Activated naive CD4-positive, alpha-beta T cell (primary cell): ENCODE results near the gene PPP1R9B.

Experiments
- DNase-seq, 4 experiments: peaks; one replicate each; lab custom pipeline; 2025; lab: John Stamatoyannopoulos, UW

PPP1R9B gene

GRCh38 chr17:50172130-50172529 lies 21.7 kb upstream of the PPP1R9B start:
- DNase-seq = no peak

DNA sequence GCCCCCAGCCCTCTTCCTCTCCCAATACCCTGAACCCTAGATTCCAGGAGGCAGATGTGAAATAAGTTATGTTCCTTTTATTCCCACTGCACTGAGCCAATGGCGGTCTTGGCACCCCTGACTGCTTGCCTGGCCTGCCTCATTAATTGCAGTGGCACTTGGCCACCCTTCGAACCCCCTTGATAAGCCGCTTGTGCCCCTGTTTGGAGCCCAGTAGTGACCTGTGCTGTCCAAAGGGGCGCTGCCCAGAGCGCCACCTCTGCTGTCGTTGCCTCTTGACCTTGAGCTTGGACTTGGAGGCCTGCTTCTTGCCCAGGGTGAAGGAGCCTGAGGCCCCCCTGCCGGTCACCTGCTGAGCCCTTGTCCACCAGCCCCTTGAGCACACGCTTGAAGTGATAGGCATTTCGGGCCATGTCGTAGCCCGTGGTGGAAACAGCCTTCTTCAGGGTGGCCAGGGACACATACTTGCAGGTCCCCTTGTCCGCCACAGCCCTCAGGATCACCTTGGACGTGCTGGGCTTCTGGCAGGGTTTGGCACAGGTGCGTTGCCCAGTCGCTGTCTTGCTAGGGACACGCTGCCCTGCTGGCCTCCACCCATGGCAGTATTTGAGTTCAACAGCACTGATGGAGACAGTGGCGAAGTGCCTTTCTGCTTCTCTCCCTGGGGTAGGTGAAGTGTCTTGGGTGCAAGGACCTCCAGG lies 21.0 kb upstream of the PPP1R9B start:
- DNase-seq = no peak

- DNase-seq = no peak
These were observed 20.3 kb upstream of the PPP1R9B start for GRCh38 chr17:50170662-50171370.

- no peak for DNase-seq
These were observed 19.5 kb upstream of the PPP1R9B start for GRCh38 chr17:50169881-50170459.

DNA sequence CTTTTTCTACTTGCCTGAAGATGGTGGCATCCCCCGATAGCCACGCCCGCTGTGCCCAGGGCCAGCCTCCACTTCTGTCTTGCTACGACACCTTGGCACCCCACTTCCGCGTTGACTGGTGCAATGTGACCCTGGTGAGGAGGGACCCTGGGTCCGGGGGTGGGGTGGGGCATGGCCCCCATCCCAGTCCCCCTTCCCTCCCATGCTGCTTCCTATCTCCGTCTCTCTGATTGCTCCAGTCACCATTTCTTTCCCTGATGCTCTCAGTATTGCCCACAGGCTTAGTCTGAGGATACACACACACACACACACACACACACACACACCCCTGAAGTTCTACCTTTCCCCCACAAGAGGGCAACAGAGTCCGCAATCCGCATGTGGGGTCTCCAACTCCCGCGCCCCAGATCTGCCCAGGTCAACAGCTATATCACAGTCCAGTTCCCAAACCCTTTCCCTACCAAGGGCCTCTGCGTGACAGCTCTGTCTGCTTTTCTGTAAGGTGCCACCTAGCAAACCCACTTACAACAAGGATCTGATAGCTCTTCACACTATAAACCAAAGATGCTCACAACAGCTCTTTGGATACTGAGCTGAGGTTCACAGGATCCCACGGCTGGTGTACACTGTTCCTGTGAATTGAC lies 18.8 kb upstream of the PPP1R9B start:
- peak in 1 of 4 experiments; percentile 54 for DNase-seq

DNA sequence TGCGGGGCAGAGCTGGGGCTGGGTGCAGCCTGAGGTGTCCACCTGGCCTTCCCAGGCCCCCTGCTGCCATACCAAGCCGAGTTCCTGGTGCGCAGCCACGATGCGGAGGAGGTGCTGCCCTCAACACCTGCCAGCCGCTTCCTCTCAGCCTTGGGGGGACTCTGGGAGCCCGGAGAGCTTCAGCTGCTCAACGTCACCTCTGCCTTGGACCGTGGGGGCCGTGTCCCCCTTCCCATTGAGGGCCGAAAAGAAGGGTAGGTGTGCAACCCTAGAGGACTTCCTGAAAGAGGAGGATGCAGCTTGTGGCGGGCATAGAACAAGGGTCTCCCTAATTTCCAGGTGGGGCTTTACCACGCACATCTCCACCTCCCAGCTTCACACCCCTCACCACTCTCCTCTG lies 17.8 kb upstream of the PPP1R9B start:
- DNase-seq = no peak

DNA sequence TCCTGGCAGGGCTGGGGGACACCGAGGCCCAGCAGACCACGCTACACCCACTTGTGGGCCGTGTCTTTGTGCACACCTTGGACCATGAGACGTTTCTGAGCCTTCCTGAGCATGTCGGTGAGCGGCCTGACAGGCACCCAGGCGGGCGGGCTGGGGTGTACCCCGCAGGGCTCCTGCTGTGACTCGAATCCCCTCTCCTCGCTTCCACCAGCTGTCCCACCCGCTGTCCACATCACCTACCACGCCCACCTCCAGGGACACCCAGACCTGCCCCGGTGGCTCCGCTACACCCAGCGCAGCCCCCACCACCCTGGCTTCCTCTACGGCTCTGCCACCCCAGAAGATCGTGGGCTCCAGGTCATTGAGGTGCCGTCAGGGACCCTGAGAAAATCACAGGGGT lies 16.9 kb upstream of the PPP1R9B start:
- no peak for DNase-seq

- DNase-seq = no peak
These were observed 16.2 kb upstream of the PPP1R9B start for GRCh38 chr17:50166518-50167181.

DNA sequence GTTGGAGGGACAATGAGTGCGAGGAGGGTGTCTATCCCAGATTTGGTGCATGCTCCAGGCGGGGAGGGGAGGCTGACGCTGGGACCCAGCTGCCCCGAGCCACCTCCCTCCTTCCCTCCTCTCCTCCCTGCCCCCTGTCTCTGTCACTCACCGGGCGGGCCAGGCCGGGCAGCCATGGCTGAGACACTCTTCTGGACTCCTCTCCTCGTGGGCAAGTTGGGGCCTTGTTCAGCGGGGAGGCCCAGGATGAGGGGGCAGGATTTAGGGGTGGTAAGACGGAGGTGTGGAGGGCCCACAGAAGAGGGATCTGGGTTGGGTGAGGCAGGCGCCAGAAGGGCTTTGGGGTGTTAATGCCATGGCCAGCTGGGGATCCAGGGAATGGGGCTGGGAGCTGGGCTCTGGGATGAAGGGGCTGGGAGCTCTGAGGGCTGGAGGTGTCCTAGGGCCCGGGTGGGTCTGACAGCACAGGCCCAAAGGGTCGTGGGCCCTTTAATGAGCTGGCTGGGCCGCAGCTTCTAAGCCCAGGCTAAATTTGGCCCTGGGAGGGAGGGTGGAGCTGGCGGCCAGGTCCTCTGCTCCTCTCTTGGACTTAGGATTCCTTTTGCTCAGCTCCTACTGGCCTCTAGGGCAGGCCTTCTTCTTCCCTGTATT lies 15.5 kb upstream of the PPP1R9B start, which contains the start of gene SGCA:
Gene SGCA, plus strand, starts transcription at position 139 of the 651 bp plus-strand sequence. Its CDS starts 36 bp downstream, at position 175.
- no peak for DNase-seq

DNA sequence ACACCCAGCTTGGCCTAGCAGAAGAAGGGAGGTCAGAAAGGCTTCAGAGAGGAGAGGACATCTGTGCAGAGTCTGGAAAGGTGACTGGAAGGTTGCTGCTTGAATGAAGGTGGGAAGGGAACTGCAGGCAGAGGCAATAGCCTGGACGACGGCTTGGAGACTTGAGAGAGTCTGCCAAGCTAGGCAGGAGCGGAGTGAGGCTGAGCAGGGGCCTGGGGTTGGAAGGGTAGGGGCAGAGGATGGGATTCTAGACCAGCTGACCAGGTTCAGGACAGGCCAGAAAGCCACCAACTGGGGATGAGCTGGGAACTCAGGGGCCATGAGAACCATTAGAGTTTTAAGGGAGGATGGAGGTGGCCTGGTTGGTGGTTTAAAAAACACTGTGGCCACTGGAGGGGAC lies 15.0 kb upstream of the PPP1R9B start:
- DNase-seq = no peak

DNA sequence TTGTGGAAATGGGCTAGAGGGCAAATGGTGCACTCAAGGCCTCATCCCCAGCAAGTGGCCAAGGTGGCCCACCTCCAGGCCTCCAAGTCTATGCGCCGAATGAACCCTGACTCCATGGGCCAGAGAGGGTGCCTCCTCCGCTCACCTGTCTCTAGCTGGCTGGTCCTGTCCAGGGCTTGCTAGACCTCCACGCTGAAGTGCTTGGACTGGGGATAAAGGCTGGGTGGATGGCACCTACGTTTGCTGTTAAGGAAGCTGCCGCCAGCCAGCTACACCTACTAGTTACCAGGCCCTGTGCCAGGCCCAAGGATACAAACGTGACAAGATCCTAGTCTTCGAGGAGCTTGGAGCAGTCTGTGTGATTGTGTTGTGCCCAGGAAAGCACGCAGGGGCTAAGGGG lies 14.6 kb upstream of the PPP1R9B start:
- DNase-seq = no peak

DNA sequence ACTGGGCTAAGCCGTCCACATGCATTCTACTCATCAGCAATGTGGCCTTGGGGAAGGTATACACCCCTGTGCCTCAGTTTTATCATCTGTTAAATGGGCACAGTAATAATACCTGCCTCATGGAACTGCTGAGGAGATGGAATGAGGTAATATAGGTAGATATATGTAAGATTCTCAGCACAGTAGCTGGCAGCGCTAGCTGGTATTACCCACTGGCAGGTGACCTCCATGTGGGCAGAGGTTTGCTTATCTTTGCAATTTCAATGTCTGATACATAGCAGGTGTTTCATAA lies 14.2 kb upstream of the PPP1R9B start:
- DNase-seq = no peak

DNA sequence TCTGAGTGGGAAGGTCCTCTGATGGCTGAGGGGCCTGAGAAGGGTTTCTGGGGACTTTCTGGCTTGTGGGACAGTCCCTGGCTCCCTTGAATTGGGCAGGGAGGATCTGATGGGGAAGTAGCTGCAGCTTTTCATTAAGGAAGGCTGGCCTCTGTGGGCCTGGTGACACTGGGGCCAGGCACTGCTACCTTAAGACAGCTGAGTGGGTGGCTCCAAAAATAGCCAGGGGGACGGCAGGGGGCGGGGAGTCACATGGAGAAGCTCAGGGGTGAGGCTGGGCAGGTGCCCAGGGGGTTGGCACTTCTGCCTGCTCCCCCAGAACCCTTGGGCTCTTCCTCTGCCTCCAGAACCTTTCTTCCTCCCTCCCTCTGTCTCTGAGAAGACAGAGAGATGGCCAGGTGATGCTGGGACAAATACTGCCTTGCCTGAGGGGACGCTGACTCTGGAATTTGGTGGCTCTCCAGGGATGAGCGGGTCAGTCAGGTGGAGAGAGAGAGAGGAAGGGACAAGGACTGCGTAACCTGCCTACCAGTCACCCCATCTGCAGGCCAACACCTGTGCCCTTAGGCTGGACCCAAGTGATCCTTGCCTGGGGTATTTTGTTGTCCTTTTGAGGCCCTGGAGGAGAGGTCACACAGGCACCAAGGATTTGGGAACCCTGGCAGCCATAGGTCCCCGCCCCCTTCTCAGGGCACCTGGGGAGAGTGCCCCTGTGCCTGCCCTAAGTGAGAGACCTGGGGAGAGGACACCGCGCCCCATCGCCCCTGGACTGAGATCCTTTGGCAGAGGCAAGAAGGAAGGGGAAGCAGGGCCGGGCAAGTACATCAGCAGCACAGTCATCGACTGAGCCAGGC lies 13.6 kb upstream of the PPP1R9B start:
- no peak for DNase-seq

DNA sequence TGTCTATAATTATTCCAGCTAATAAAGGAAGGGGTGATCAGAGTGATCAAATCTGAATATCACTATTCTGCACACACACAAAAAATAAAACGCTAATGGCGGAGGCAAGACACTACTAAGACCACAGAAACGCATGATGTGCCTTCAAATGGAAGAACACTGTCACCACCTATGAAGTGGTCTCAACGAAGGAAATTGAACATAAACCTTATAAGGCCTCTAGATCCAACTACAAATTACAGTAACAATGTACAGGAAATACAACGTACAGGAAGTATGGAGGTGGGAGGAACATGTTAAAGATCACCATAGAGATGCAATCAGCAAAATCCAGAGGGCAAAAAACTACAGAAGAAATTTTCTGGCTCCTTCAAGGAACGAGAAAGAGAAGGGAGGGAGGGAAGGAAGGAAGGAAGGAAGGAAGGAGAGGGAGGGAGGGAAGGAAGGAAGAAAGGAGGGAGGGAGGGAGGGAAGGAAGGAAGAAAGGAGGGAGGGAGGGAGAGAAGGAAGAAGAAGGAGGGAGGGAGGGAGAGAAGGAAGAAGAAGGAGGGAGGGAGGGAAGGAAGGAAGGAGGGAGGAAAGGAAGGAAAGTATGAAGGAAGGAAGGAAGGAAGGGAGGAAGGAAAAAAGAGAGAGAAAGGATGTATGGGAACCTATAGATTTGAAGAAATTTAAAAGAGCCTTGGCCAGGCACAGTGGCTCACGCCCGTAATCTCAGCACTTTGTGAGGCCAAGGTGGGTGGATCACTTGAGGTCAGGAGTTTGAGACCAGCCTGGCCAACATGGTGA lies 12.2 kb upstream of the PPP1R9B start:
- DNase-seq = no peak

DNA sequence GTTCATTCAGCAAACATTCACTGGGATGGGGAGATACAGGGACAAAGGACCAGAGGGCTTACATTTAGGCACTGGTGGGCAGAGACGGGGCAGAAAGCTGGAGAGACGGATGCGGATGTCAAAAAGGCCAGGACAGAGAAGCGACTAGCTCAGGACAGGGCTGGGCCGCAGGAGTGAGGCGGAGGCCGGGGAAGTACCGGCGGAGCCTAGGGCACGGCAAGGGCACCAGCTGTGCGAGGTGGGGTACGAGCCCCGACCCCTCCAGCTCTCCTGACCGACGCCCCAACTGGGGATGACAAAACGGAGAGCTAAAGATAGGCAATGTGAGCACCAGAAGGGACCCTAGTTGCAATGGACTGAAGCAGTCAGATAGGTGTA lies 11.4 kb upstream of the PPP1R9B start:
- no peak for DNase-seq

DNA sequence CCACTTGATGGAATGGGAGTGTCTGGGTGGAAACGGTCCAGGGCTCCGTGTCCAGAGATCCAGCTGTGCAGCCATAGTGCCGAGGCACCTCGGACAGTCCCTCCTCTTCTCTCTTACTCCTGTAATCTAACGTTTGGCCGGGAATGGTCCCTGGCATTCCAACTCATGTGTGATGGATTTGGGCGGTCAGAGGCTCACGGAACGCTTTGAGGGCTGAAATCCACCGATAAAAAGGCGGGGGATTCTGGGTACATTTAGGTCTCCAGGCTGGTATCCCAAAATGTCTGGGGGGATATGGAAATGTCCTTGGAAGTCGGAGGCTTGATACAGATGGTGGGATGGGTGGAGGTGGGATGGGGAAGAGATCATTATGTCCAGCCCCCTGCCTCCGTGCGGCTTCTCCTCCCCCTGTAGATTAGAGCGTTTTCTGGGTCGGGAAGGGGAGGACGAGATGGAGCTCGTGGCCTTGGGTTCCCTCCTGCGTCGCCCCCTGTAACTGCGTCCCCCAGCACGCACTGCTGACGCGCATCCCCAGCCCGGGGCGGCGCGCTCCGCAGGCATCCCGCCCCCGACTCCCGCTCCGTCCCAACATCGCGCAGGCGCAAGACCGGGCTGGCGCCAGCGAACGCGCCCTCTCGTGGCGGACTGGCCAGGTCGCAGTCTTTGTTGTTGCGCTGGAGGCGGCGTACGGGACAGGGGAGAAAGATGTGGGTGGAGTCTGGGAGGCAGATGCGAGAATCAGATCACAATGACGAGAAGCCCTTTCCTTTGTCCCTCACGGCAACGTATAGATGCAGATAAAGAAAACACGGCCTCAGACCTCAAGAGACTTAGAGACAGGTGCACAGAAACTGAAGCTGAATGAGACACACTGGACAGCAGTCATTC lies 10.8 kb upstream of the PPP1R9B start:
- DNase-seq = peak; percentile 83 to 90 (median 89)

GRCh38 chr17:50157891-50158290 lies 7.4 kb upstream of the PPP1R9B start:
- no peak for DNase-seq

DNA sequence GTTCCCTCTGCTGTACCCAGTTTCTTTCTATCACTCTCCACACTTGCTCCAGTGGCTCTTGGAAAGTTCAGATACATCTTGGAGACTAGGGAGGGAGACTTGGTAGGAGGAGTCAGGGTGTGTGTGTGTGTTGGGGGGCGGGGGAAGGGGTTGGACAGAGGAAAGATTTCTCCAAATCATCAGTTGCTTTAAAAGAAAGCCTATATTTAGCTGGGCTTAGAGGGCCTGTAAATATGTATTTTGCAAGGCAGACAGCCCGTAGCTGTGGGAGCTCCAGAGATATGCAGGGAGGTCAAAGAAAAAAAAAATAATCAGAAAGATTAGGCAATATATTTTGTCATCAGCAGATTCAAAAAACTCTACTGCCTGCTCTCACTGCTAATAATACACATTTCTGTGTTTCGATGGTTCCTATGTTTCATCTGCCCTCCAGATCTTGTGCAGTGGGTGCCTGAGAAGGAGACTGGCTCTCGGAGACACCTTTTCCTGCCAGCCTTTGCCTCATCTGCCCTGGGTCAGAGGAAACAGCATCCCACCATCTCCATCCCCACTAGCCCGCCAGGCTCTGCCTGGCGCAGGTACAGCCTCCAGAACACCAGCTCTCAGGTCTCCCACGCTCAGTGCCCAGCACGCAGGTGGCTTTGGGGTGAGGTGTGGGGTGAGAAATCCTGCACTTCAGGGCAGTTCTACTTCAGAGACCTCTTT lies 4.8 kb upstream of the PPP1R9B start:
- DNase-seq = no peak

- DNase-seq = no peak
These were observed 4.1 kb upstream of the PPP1R9B start for GRCh38 chr17:50154604-50155003.
